HUES48 (cell line): Measurements from ENCODE around the gene STARD3NL.
A peak's percentile ranks its signal among the peaks of the same experiment; 100 is the strongest.
"Not testable (repeated sequence)": the region's sequence is repeated elsewhere in the genome, so short reads cannot be mapped to it uniquely, and the experiment has no call there.

ENCODE experiments used
- H3K27ac ChIP-seq: one replicate; pipeline ENCODE4 v1.7.0; 2013; ENCODE audit warnings: low read depth, low read length, inconsistent platforms
- H3K27me3 ChIP-seq: 2 replicates; pipeline ENCODE4 v1.6.1; 2013; ENCODE audit warnings: mild to moderate bottlenecking, low read length; ENCODE audit not compliant: control insufficient read depth, insufficient read depth
- H3K36me3 ChIP-seq: 2 replicates; pipeline ENCODE4 v1.6.1; 2013; ENCODE audit warnings: low read length; ENCODE audit not compliant: control insufficient read depth, insufficient read depth
- H3K4me1 ChIP-seq: 2 replicates; pipeline ENCODE4 v1.6.1; 2013; ENCODE audit warnings: mild to moderate bottlenecking, low read length; ENCODE audit not compliant: control insufficient read depth, insufficient read depth
- H3K4me3 ChIP-seq: 2 replicates; pipeline ENCODE4 v1.5.1; 2013; ENCODE audit warnings: mild to moderate bottlenecking, low read depth, low read length
- H3K9ac ChIP-seq: 2 replicates; pipeline ENCODE4 v1.6.1; 2013; ENCODE audit warnings: mild to moderate bottlenecking, low read depth, low read length, moderate library complexity
- H3K9me3 ChIP-seq: 2 replicates; pipeline ENCODE4 v1.6.1; 2013; ENCODE audit warnings: low read length; ENCODE audit not compliant: control insufficient read depth, insufficient read depth

Gene STARD3NL

GRCh38 chr7:38162036-38162435, 16.0 kb upstream of the STARD3NL start:
- H3K9me3 ChIP-seq: peaks cover 4% of the 10 kb centered on the region; the same call in 1 of the 2 replicates
- H3K4me1 ChIP-seq: no peaks in the 10 kb centered on the region
- no peak overlapping the region for H3K9ac ChIP-seq
- H3K27me3 ChIP-seq: no peaks in the 10 kb centered on the region
- no peak overlapping the region for H3K4me3 ChIP-seq
- H3K36me3 ChIP-seq: no peaks in the 10 kb centered on the region
- H3K27ac ChIP-seq: no peak overlapping the region

GRCh38 chr7:38163671-38164070, 14.4 kb upstream of the STARD3NL start:
- no peaks in the 10 kb centered on the region for H3K36me3 ChIP-seq
- H3K9me3 ChIP-seq: peaks cover 4% of the 10 kb centered on the region; the same call in 1 of the 2 replicates
- no peak overlapping the region for H3K9ac ChIP-seq
- no peak overlapping the region for H3K27ac ChIP-seq
- H3K4me3 ChIP-seq: no peak overlapping the region
- H3K4me1 ChIP-seq: no peaks in the 10 kb centered on the region
- no peaks in the 10 kb centered on the region for H3K27me3 ChIP-seq

GRCh38 chr7:38168890-38169570, 9.0 kb upstream of the STARD3NL start:
- Histone ChIP-seq H3K4me1 (no peaks in the 10 kb centered on the region), H3K9ac (no peak overlapping the region), H3K4me3 (no peak overlapping the region), H3K36me3 (no peaks in the 10 kb centered on the region), H3K27ac (no peak overlapping the region), H3K9me3 (no peaks in the 10 kb centered on the region), H3K27me3 (no peaks in the 10 kb centered on the region)

- Histone ChIP-seq H3K9ac (no peak overlapping the region), H3K9me3 (no peaks in the 10 kb centered on the region), H3K27me3 (no peaks in the 10 kb centered on the region), H3K4me1 (no peaks in the 10 kb centered on the region), H3K36me3 (no peaks in the 10 kb centered on the region), H3K4me3 (no peak overlapping the region), H3K27ac (no peak overlapping the region)
Measured at GRCh38 chr7:38169847-38170246, 8.2 kb upstream of the STARD3NL start.

- no peaks in the 10 kb centered on the region for H3K36me3 ChIP-seq
- H3K9ac ChIP-seq: no peak overlapping the region
Measured at GRCh38 chr7:38171623-38172391, 6.2 kb upstream of the STARD3NL start.

GRCh38 chr7:38175547-38175946, 2.5 kb upstream of the STARD3NL start:
- H3K36me3 ChIP-seq, H3K27ac ChIP-seq, H3K9me3 ChIP-seq, H3K9ac ChIP-seq, H3K4me1 ChIP-seq, H3K27me3 ChIP-seq, H3K4me3 ChIP-seq: not testable (repeated sequence)

More at GRCh38 chr7:38171623-38172391, 6.2 kb upstream of the STARD3NL start:
- no peaks in the 10 kb centered on the region for H3K4me1 ChIP-seq
- no peaks in the 10 kb centered on the region for H3K27me3 ChIP-seq
- H3K9me3 ChIP-seq: no peaks in the 10 kb centered on the region
- H3K4me3 ChIP-seq: no peak overlapping the region
- H3K27ac ChIP-seq: no peak overlapping the region

- peak overlapping the region; percentile 59 for H3K9ac ChIP-seq
- H3K27ac ChIP-seq: peak overlapping the region; percentile 79
- H3K9me3 ChIP-seq: no peaks in the 10 kb centered on the region
- no peaks in the 10 kb centered on the region for H3K27me3 ChIP-seq
- no peaks in the 10 kb centered on the region for H3K36me3 ChIP-seq
- H3K4me1 ChIP-seq: no peaks in the 10 kb centered on the region; the same call in none of the 2 replicates
- peak overlapping the region; percentile 94 for H3K4me3 ChIP-seq
Measured at GRCh38 chr7:38177621-38178003, 433 bp upstream of the STARD3NL start.

- H3K27me3 ChIP-seq: no peaks in the 10 kb centered on the region
- no peaks in the 10 kb centered on the region; the same call in none of the 2 replicates for H3K4me1 ChIP-seq
- peak overlapping the region; percentile 94 for H3K4me3 ChIP-seq
- H3K9ac ChIP-seq: peak overlapping the region; percentile 41; the same call in 1 of the 2 replicates
- no peaks in the 10 kb centered on the region for H3K9me3 ChIP-seq
- no peaks in the 10 kb centered on the region for H3K36me3 ChIP-seq
- H3K27ac ChIP-seq: peak overlapping the region; percentile 53
Measured at GRCh38 chr7:38178695-38179344, 775 bp downstream of the STARD3NL start.

GRCh38 chr7:38179776-38180226, 1.8 kb downstream of the STARD3NL start:
- Histone ChIP-seq H3K4me1 (no peaks in the 10 kb centered on the region; the same call in none of the 2 replicates), H3K27ac (no peak overlapping the region), H3K4me3 (no peak overlapping the region; the same call in 1 of the 2 replicates), H3K9ac (no peak overlapping the region), H3K27me3 (no peaks in the 10 kb centered on the region), H3K36me3 (no peaks in the 10 kb centered on the region), H3K9me3 (no peaks in the 10 kb centered on the region)

GRCh38 chr7:38181111-38181510, 3.1 kb downstream of the STARD3NL start:
- no peak overlapping the region for H3K4me3 ChIP-seq
- H3K9ac ChIP-seq: no peak overlapping the region

GRCh38 chr7:38182450-38182849, 4.4 kb downstream of the STARD3NL start:
- no peaks in the 10 kb centered on the region for H3K36me3 ChIP-seq
- H3K4me1 ChIP-seq: peaks cover 12% of the 10 kb centered on the region
- H3K9ac ChIP-seq: no peak overlapping the region
- no peak overlapping the region for H3K27ac ChIP-seq
- no peaks in the 10 kb centered on the region for H3K9me3 ChIP-seq
- no peaks in the 10 kb centered on the region for H3K27me3 ChIP-seq
- H3K4me3 ChIP-seq: no peak overlapping the region

More at GRCh38 chr7:38181111-38181510, 3.1 kb downstream of the STARD3NL start:
- no peak overlapping the region for H3K27ac ChIP-seq
- H3K27me3 ChIP-seq: no peaks in the 10 kb centered on the region
- H3K36me3 ChIP-seq: no peaks in the 10 kb centered on the region
- H3K9me3 ChIP-seq: no peaks in the 10 kb centered on the region
- H3K4me1 ChIP-seq: no peaks in the 10 kb centered on the region; the same call in none of the 2 replicates
